Ovary (tissue), 3 donors: ENCODE measurements around the gene PLEKHA7.

Experiments
- EP300 ChIP-seq: sonication (generic); formaldehyde crosslinking; IDR thresholded peaks from one replicate; pipeline ENCODE4 v1.6.1; 2017; ENCODE audit warnings: antibody characterized with exemption
- TF ChIP-seq, protein P1 (sequence below), 3 donors: fragments of 450-650 bp in 2 of 3; fragments of 200-600 bp in 1 of 3; IDR thresholded peaks; one replicate each; pipeline versions ENCODE4 v1.5.1 to v1.8.0; 2016 to 2022; ENCODE audit warnings: antibody characterized with exemption in 3 of 3, mild to moderate bottlenecking in 1 of 3
- donor health status: DM: no; HTN: no; CAD: no.

DNA sequence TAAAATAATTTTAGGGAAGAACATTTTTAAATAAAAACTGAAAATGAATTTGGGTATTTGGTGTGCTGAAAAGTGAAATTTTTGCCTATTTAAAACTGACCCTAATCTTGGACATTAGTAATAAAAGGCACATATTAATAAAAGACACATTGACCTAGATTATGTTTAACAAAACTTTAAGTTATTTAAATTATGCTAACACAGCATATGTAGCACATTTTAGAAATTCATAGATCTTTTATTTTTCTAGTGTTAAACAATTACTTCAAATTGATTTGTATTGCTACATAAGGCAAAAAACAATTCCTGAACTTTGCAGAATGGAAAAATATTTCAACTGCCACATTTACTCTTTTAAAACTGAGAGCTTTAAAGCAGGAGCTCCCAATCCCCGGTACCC, 265.1 kb downstream of the PLEKHA7 start:
- no peak for TF ChIP-seq EP300
- TF ChIP-seq, protein P1, sequence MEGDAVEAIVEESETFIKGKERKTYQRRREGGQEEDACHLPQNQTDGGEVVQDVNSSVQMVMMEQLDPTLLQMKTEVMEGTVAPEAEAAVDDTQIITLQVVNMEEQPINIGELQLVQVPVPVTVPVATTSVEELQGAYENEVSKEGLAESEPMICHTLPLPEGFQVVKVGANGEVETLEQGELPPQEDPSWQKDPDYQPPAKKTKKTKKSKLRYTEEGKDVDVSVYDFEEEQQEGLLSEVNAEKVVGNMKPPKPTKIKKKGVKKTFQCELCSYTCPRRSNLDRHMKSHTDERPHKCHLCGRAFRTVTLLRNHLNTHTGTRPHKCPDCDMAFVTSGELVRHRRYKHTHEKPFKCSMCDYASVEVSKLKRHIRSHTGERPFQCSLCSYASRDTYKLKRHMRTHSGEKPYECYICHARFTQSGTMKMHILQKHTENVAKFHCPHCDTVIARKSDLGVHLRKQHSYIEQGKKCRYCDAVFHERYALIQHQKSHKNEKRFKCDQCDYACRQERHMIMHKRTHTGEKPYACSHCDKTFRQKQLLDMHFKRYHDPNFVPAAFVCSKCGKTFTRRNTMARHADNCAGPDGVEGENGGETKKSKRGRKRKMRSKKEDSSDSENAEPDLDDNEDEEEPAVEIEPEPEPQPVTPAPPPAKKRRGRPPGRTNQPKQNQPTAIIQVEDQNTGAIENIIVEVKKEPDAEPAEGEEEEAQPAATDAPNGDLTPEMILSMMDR (IDR thresholded peaks at IDR 0.05), result no peak
